GM13977 (cell line): ENCODE results near the gene SKP2.

ENCODE experiments used
- DNase-seq: peaks from one replicate; pipeline ENCODE4 v3.0.0; 2012; ENCODE audit warnings: low spot score
- in situ Hi-C: fragments of 300-500 bp; cut with MboI; formaldehyde crosslinking; loops from one replicate; pipeline ENCODE4 v1.12.0; 2022; ENCODE audit warnings: low sequenced_read_pairs, low pct_unique_long_range_greater_than_20kb, mixed read lengths, inconsistent platforms; ENCODE audit not compliant: unreplicated experiment
- TF ChIP-seq, protein P1 (sequence below): IDR thresholded peaks from 2 replicates; pipeline ENCODE4 v1.5.1; 2012; ENCODE audit warnings: mild to moderate bottlenecking, control low read depth; ENCODE audit not compliant: insufficient read depth; ENCODE audit errors: extremely low read depth, missing control alignments

Gene SKP2

DNA sequence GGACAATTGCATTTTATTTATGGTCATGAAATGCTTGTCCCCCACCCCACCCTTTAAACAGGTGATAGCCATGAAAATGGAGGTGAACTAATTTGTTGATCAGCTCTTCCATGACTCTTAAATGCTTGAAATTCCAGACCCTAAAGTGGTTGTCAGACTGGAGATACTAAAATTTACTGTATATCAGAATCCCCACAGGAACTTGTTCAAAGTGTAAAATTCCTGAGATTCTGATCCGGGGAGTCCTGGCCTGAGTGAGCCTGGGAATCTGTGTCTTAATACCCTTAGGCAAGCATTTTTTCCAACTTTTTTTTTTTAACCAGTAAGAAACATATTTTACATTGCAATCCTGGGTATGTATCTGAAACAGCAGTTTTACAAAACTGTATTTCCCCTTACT lies 4.7 kb downstream of the SKP2 start:
- TF ChIP-seq, protein P1, sequence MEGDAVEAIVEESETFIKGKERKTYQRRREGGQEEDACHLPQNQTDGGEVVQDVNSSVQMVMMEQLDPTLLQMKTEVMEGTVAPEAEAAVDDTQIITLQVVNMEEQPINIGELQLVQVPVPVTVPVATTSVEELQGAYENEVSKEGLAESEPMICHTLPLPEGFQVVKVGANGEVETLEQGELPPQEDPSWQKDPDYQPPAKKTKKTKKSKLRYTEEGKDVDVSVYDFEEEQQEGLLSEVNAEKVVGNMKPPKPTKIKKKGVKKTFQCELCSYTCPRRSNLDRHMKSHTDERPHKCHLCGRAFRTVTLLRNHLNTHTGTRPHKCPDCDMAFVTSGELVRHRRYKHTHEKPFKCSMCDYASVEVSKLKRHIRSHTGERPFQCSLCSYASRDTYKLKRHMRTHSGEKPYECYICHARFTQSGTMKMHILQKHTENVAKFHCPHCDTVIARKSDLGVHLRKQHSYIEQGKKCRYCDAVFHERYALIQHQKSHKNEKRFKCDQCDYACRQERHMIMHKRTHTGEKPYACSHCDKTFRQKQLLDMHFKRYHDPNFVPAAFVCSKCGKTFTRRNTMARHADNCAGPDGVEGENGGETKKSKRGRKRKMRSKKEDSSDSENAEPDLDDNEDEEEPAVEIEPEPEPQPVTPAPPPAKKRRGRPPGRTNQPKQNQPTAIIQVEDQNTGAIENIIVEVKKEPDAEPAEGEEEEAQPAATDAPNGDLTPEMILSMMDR = no peak
- in situ Hi-C loops = no loop called here
- DNase-seq = no peak

GRCh38 chr5:36158144-36158543 lies 6.2 kb downstream of the SKP2 start:
- TF ChIP-seq, protein P1 = no peak
- DNase-seq = no peak
- in situ Hi-C loops = no loop called here

- in situ Hi-C loops = no loop called here
- no peak for DNase-seq
- TF ChIP-seq, protein P1 = no peak
Observed at GRCh38 chr5:36160617-36161016, 8.7 kb downstream of the SKP2 start.

DNA sequence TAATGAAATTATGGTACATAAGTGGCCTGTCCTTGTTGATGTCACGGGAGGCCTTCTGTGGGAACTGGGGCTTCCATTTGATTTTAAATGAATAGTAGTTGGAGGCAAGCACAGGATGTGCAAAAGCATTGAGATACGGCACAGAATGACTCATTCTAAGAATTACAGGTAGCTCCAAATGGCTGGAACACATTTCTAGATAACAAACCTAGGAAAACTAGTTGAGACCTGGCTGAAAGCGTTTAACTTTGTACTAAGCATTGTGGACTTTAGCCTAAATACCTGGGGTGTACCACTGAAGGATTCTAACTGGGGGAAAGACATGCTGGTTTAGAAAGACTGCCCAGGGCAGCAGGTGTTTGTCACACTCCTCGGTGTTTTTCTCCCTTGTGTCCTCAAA lies 9.4 kb downstream of the SKP2 start:
- in situ Hi-C loops = no loop called here
- TF ChIP-seq, protein P1 = no peak
- no peak for DNase-seq

- in situ Hi-C loops = no loop called here
- TF ChIP-seq, protein P1 = no peak
- DNase-seq = no peak
Observed at GRCh38 chr5:36162810-36163486, 11.0 kb downstream of the SKP2 start.

GRCh38 chr5:36164461-36164860 lies 12.6 kb downstream of the SKP2 start:
- TF ChIP-seq, protein P1 = no peak
- no peak for DNase-seq
- in situ Hi-C loops = no loop called here
